Parathyroid adenoma (tissue), 2 donors: ENCODE results near the gene CCDC187.
A peak's percentile ranks its signal among the peaks of the same experiment; 100 is the strongest.

Experiments
- H2AFZ ChIP-seq: fragments of 300-600 bp; sonication (generic); one replicate; pipeline ENCODE4 v1.7.0; 2017; ENCODE audit warnings: antibody characterized with exemption, mild to moderate bottlenecking
- H3K27ac ChIP-seq: fragments of 300-600 bp; sonication (generic); one replicate; pipeline ENCODE4 v1.7.0; 2017
- H3K27me3 ChIP-seq: fragments of 300-600 bp; sonication (generic); one replicate; pipeline ENCODE4 v1.7.0; 2017; ENCODE audit warnings: low read length; ENCODE audit not compliant: control insufficient read depth, insufficient read depth
- H3K36me3 ChIP-seq: fragments of 300-600 bp; sonication (generic); one replicate; pipeline ENCODE4 v1.7.0; 2017; ENCODE audit warnings: low read length; ENCODE audit not compliant: control insufficient read depth, insufficient read depth
- H3K4me1 ChIP-seq: fragments of 300-600 bp; sonication (generic); one replicate; pipeline ENCODE4 v1.7.0; 2017; ENCODE audit warnings: control low read depth
- H3K4me2 ChIP-seq: fragments of 300-600 bp; sonication (generic); one replicate; pipeline ENCODE4 v1.7.0; 2017; ENCODE audit warnings: low read length
- H3K4me3 ChIP-seq: fragments of 300-600 bp; sonication (generic); one replicate; pipeline ENCODE4 v1.7.0; 2017; ENCODE audit warnings: low read depth, low read length
- H3K79me2 ChIP-seq: fragments of 300-600 bp; sonication (generic); one replicate; pipeline ENCODE4 v1.7.0; 2017; ENCODE audit warnings: control low read depth
- H3K9ac ChIP-seq: fragments of 300-600 bp; sonication (generic); one replicate; pipeline ENCODE4 v1.7.0; 2017; ENCODE audit warnings: mild to moderate bottlenecking
- H3K9me3 ChIP-seq: fragments of 300-600 bp; sonication (generic); one replicate; pipeline ENCODE4 v1.7.0; 2017; ENCODE audit warnings: low read length; ENCODE audit not compliant: control insufficient read depth
- TF ChIP-seq, protein P1 (sequence below): fragments of 300-600 bp; sonication (generic); IDR thresholded peaks from one replicate; pipeline ENCODE4 v1.7.0; 2017; ENCODE audit warnings: antibody characterized with exemption, mild to moderate bottlenecking
- donor health status: primary hyperparathyroidism.

The CCDC187 gene

DNA sequence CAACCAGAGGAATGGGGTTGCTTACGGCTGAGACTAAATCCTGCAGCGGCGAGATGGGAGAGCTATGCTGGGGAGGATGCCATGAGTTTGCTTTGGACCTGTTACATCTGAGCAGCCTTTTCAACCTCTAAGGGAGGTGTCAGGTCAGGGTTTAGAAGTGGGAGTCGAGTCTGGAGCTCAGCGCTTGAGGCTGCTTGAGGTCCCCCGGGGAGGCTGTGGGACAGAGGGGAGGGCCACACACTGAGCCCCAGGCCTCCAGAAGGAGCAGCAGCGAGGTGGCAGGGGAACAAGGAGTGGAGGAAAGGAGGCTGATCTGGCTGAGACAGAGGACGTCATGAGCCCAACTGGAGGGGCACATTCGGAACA, 56.4 kb downstream of the CCDC187 start:
- Histone ChIP-seq H3K27me3 (no peaks in the 10 kb centered on the region), H3K79me2 (peaks cover 11% of the 10 kb centered on the region), H3K9me3 (no peaks in the 10 kb centered on the region), H2AFZ (no peak overlapping the region), H3K9ac (no peak overlapping the region), H3K27ac (no peak overlapping the region), H3K4me3 (no peak overlapping the region), H3K4me2 (no peak overlapping the region), H3K4me1 (peaks cover 12% of the 10 kb centered on the region), H3K36me3 (no peaks in the 10 kb centered on the region)
- TF ChIP-seq, protein P1, sequence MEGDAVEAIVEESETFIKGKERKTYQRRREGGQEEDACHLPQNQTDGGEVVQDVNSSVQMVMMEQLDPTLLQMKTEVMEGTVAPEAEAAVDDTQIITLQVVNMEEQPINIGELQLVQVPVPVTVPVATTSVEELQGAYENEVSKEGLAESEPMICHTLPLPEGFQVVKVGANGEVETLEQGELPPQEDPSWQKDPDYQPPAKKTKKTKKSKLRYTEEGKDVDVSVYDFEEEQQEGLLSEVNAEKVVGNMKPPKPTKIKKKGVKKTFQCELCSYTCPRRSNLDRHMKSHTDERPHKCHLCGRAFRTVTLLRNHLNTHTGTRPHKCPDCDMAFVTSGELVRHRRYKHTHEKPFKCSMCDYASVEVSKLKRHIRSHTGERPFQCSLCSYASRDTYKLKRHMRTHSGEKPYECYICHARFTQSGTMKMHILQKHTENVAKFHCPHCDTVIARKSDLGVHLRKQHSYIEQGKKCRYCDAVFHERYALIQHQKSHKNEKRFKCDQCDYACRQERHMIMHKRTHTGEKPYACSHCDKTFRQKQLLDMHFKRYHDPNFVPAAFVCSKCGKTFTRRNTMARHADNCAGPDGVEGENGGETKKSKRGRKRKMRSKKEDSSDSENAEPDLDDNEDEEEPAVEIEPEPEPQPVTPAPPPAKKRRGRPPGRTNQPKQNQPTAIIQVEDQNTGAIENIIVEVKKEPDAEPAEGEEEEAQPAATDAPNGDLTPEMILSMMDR: no peak

DNA sequence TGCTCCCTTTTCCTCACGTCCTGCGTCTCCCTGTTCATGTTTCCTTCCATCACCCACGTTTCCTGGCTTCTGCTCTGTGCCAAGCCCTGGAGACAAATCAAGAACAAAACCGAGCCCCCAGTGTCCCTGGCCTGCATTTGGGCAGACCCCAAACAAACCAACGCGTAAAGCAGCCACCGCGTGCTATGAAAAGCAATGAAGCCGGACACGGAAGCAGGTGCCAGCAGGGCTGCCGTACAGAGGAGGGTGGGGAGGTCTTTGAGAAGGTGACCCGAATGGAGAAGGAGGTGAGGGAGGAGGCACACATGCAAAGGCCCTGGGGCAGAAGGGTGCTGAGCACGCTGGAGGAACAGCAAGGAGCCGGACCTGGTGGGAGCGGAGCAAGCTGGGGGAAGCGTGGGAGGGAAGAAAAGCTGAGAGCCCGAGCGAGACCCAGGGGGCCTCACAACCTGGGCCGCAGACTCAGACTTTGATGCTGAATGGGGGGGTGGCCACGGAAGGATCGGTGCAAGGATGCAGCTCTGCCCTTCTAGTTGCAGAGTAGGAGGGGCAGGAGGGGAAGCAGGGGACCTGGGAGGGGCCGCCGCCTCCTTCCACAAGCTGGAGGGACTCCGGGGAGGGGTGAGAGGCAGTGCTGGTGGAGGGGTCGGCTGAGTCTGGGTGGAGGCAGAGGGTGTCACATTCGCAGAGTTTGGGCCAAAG, 56.9 kb downstream of the CCDC187 start:
- no peak overlapping the region for H3K9ac ChIP-seq
- H3K79me2 ChIP-seq: peaks cover 13% of the 10 kb centered on the region
- no peak overlapping the region for H2AFZ ChIP-seq
- H3K9me3 ChIP-seq: no peaks in the 10 kb centered on the region
- peaks cover 12% of the 10 kb centered on the region for H3K4me1 ChIP-seq
- no peaks in the 10 kb centered on the region for H3K36me3 ChIP-seq
- H3K4me2 ChIP-seq: no peak overlapping the region
- H3K27me3 ChIP-seq: no peaks in the 10 kb centered on the region
- H3K27ac ChIP-seq: no peak overlapping the region
- H3K4me3 ChIP-seq: no peak overlapping the region
- TF ChIP-seq, protein P1: no peak

DNA sequence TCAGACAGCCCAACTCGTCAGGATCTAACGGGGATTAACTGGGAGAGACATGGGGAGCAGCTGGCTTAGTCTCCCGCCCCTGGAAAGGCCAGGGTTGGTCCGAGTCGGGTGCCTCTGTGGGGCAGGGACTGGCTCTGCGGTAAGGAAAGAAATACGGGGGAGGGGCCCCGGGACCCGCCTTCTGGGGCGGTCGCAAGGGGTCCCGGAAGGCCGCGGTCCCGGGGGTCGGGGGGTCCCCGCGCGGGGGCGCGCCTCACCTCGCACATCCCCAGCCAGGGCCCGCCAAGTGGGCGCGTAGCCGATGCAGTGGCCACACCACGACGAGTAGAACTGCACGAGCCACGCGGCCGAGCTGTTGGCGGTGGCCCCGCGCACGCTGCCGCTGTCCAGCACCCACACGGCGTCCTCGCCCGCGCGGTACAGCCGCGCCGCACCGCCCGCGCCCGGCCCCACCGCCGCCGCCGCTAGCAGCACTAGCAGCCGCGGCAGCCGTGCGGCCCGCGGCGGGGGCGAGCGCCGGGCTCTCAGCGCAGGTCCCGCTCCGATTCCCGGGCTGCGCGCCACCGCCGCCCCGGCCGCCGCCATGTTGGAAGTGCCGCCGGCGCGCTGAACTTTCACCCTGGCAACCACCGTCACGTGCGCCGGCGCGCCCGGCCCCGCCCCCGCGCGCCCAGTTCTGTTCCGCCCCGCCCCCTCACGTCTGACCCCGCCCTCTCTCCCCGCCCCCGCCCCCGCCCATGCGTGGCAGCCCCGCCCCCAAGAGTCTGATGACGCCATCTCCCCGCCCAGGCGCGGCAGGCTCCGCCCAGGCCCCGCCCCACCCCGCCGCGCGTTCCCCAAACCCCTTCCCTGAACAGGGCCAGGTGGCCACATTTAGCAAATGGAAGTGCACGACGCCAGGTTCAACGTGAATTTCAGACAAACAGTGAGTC, 58.4 kb downstream of the CCDC187 start, which contains the start of gene QSOX2:
QSOX2 (minus strand) TSS at position 594 of the 932 bp plus-strand sequence; CDS start at position 585, 9 bp downstream.
- Histone ChIP-seq H2AFZ (peak within 1 kb of the TSS; percentile 46), H3K4me2 (peak within 1 kb of the TSS; percentile 70), H3K4me1 (peaks cover 12% of the 10 kb centered on the region), H3K27me3 (no peaks in the 10 kb centered on the region), H3K36me3 (no peaks in the 10 kb centered on the region), H3K9ac (no peak within 1 kb of the TSS), H3K79me2 (peaks cover 22% of the 10 kb centered on the region), H3K9me3 (no peaks in the 10 kb centered on the region), H3K27ac (no peak within 1 kb of the TSS), H3K4me3 (peak within 1 kb of the TSS; percentile 57)
- TF ChIP-seq, protein P1: no peak

DNA sequence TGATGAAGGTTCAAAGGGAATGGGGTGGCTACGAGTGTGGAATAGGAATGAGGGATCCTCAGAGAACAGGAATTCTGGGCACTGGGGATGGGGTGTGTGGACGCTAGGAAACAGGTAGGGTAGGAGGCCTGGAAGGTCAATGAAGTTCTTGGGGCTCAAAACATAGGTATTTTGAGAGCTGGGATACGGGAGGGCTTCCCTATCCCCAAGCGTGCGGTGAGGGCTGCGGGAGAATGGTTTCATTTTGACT, 59.0 kb downstream of the CCDC187 start:
- H3K9ac ChIP-seq: no peak overlapping the region
- H3K4me1 ChIP-seq: peaks cover 12% of the 10 kb centered on the region
- peak overlapping the region; percentile 57 for H3K4me3 ChIP-seq
- no peak overlapping the region for H3K27ac ChIP-seq
- H3K4me2 ChIP-seq: peak overlapping the region; percentile 61
- H3K27me3 ChIP-seq: no peaks in the 10 kb centered on the region
- H3K9me3 ChIP-seq: no peaks in the 10 kb centered on the region
- H3K36me3 ChIP-seq: no peaks in the 10 kb centered on the region
- peaks cover 22% of the 10 kb centered on the region for H3K79me2 ChIP-seq
- TF ChIP-seq, protein P1: no peak
- peak overlapping the region; percentile 46 for H2AFZ ChIP-seq
